22Rv1 (cell line): Measurements from ENCODE around the gene JUND.

ENCODE experiments used
- CTCF ChIP-seq: fragments of 450-650 bp; IDR thresholded peaks from 2 replicates; pipeline ENCODE4 v1.5.1; 2017; ENCODE audit warnings: mild to moderate bottlenecking
- ZFX ChIP-seq: fragments of 450-650 bp; IDR thresholded peaks from 2 replicates; pipeline ENCODE4 v1.6.1; 2017; ENCODE audit warnings: antibody characterized with exemption, borderline replicate concordance

GRCh38 chr19:18309525-18310064, 28.2 kb upstream of the JUND start:
- TF ChIP-seq CTCF (no peak), ZFX (no peak)
